Myocyte (in vitro differentiated cells): ENCODE results near the gene TFEB. TPM values are rescaled to one million over a fixed set of nuclear protein-coding genes. Genes with fewer than 3 reads are reported as not detected.
A peak's percentile ranks its signal among the peaks of the same experiment; 100 is the strongest.

ENCODE experiments used
- DNase-seq: peaks from one replicate; pipeline ENCODE4 v3.0.0-alpha.2; 2012; ENCODE audit warnings: low read depth
- total RNA-seq: library from RNA; depleted of rRNA; stranded (reverse); fragments of >200 nt; gene quantifications from 2 replicates; pipeline ENCODE4 v1.2.3, GENCODE V29; 2014

The TFEB gene
- total RNA-seq, 1 donor from 2014 or later: 10.6 TPM

DNA sequence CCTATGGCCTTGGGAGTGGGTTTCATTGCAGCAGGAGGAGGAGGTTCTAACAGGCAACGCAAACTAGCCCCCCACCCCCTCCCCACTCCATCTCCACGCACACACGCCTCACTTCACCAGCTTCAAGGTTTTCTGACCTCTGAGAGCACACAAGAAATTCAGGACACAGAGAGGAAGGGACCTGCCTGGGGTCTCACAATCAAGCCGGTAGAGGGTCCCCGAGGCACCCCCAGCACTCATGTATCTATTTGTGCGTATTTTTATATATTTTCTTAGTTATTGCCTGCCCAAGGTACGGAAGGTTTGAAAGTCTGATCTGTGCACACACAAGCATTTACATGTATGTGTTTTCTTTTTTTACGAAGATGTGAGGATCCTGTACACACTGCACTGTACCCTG is 80.2 kb downstream of the TFEB start:
- DNase-seq: no peak

DNA sequence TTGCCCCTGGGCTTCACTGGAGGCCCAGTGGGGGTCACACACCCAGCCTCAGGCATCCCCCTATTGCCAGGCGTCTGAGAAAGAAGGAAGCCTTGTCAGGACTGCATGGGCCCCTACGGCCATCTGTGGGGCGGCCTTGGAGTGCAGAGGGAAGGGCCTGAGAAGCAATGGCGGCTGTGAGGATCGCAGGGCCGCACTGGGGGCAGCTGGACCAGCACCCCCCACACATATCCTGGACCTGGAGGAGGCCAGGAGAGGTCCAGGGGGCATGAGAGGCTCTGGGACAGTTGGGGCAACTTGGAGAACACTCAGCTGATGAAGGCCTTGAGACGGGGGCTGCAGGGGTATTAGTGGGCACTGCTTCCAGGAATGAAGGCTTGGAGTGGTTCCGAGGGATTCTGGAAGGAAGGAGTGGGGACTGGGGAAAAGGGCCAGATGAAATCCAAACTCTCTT is 80.7 kb downstream of the TFEB start:
- no peak for DNase-seq

DNA sequence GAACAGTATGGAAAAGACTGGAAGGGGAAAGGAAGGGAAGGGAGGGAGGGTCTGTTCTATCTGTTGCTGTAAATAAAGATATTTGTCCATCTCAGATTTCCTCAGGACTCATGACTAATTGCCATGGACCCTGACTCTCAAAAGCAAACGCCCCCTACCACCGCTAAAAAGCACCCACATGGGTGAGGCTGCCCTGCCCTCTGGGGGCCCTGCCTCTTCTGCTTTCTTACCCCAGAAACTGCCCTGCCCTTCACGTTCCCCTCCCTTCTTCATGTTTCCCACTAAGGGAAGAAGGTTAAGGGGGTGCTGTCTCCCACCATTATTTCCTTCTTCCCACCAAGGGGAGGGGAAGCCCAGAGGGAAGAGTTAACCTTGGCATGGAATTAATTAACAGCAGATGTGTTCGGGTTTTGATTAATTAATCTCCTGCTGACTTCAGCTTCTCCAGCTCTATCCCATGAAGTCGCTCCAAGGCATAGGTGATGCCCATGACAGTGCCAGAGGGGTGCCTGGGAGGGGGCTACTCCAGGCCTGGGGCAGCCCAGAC is 81.2 kb downstream of the TFEB start:
- DNase-seq: no peak

DNA sequence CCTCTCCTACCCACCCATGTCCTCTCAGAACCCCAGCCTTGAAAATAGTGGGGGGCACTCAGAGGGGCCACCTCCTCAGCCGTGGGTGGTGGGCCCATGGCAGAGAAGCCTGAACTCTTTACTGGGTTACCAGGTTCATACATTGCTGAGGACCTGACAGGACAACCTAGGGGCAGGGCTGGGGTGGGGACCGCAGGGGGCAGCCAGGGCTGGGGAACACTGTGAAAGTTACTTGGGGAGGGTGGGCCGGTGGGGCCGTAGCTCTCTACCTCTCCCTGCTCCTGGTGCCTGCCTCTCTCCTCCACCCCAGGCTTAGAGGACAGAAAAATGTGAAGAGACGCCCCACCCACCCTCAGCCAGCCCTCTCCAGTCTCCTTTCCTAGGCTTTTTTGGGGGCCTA is 81.7 kb downstream of the TFEB start:
- no peak for DNase-seq

DNA sequence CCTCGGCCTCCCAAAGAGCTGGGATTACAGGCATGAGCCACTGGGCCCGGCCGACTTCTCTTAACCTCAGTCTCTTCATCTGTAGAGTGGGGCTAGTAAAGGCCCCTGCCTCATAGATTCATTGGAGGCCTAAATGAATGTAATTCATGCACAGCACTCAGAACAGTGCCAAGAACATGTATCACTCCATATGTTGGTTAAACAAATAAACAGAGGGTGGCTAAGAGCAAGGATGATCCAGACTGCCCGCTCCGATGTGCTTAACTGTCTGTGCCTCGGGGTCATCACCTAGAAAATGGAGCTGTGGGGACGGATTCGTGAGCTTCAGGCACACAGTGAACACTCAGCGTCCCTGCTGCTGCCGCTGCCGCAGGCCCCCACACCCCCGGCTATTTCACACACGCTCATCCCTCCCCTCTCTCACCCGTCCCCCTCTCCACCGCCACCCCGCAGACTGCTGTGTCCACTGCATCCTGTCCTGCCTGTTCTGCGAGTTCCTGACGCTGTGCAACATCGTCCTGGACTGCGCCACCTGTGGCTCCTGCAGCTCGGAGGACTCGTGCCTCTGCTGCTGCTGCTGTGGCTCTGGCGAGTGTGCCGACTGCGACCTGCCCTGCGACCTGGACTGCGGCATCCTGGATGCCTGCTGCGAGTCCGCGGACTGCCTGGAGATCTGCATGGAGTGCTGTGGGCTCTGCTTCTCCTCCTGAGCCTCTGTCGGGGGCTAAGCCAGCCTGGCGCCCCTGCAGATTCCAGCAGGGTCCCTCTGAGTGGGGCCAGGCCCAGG is 82.3 kb downstream of the TFEB start:
- no peak for DNase-seq

DNA sequence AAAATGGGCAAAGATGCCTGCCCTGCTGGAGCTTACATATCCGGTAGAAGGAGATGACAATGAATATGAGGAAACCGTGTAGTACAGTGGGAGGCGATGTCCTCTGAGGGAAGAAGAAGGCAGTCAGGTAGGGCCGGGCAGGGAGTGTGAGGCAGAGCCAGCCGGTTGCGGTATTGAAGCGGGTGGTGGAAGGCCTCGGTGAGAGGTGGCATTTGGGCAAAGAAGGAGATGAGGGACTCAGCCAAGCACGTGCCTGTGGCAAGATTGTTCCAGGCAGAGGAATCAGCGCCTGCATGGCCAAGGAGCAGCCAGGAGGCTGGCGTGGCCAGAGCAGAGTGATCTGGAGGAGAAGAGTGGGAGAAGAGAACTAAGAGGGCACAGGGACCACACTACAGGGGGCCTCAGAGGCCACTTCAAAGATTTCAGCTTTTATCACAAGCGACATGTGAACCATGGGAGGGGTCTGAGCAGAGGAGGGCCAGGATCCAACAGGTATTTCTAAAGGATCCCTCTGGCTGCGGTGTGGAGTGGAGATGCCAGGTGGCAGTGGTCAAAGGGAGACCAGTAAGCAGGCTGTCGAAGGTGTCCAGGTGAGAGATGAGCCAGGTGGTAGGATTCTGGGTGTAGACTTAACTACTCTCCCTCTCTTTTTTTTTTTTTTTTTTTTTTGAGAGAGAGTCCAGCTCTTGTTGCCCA is 83.3 kb downstream of the TFEB start:
- no peak for DNase-seq

DNA sequence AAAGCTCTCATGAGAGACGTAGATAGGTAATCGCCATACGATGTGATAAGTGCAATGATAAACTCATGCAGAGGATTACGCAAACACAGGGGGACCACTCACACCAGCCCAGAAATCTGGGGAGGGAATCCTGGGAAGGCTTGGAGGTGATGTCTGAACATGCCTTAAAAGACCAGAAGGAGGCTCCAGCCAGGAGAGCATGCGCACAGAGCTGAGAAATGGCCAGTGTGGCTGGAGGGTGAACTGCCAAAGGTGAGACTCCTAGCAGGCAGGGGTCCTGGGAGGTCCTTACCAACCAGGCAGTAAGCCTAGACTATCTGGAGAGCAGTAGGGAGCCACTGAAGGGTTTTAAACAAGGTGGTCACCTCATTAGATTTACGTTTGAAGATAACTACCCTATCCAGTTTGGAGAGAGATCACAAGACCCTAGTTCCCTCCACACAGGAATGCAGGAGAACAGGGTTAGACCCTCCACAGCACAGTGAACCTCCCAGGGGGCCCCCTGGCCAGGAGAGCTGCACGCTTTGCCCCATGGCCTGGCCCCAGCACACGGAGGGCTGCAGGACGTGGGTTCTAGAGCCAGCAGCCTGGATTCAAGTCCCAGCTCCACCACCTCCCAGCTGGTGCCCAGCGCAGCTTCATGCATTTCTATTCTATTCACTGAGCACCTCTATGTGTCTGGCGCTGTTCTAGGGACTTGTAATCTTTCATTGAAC is 84.0 kb downstream of the TFEB start:
- no peak for DNase-seq

DNA sequence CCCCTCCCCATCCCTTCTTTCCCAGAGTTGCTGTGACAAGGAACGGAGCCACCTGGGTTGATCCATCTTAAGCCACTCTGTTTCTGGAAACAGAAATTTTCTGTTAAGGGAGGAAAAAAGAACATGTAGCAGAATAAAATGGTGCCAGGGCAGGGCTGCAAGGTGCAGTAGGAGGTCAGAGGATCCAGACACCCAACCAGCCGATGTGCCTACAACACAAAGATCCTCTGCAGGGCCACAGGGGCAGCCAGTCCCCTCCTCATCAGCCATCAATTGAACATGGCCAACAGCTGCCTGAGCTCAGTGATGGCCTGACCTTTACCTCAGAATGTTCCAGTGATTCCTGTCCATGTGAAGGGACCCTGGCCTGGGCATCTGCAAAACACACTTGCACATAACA is 85.3 kb downstream of the TFEB start:
- no peak for DNase-seq

DNA sequence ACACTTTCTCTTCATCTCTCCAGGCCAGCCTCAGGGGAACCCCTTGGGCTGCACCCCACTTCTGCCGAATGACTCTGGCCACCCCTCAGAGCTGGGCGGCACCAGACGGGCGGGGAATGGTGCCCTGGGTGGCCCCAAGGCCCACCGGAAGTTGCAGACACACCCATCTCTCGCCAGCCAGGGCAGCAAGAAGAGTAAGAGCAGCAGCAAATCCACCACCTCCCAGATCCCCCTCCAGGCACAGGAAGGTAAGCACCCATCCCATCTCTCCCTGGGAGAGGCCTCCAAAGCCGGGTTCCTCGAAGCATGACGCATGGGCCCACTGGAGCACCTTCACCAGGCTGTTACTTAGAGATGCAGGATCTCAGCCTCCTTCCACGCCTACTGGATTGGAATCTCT is 85.8 kb downstream of the TFEB start:
- DNase-seq: no peak

DNA sequence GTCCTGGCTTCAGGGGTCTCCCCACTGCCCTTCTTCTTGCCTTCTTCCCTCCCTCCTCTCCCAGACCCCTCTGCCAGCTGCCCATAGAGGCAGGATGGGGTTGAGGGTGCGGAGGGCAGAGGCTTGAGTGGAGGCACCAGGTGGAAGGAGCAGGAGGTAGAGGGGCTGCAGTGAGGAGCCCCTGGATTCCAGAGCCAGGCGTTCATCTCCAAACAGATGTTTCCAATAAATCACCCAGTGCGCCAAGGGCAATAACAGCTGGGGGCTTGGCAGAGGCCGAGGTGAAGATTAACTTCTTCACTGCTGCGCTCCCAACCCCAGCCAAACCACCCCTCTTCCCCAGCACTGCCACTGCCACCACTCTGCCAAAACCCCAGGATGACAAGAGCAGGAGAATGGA is 86.5 kb downstream of the TFEB start:
- peak; percentile 58 for DNase-seq

DNA sequence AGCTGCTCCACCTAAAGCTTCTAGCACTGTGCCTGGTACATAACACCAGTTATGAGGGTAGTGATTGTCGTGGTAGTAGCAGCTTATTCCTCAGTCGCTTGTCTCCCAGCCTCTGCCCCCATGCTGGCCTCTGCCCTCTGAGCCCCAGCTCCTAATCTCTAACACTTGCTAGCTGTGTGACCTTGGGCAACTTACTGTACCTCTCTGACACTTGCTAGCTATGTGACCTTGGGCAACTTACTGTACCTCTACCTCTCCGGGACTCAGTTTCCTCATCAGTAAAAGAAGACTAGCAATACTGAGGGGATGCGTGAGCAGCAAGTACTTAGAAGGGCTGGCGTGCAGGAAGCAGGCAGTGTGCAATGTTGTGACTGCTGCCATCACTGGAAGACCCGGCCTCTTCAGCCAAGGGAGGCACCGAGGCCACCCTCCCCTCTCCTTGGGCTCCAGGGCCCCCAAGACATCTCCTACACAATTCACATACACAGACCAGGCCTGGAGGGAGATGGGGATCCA is 87.3 kb downstream of the TFEB start:
- DNase-seq: no peak

DNA sequence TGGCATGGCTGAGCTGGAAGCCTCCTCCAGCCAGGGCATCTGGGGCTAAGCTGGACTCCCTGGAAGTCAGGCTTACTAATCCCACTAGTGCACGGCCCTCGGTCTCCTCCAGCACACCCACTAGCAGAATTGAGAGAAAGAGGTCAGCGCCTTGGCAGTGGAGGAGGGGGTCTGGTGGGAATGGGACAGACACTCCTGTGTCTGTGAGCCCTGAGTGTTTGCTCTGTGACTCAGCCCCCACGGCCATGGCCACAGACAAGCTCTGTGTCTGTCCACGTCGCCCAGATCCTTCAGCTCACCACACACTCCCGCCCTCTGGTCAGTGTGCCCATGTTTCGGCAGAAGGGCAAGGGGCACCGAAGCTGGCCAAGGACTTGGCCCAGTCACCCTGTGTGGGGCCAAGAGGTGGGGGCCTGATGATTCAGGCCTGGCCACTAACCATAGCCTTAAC is 88.3 kb downstream of the TFEB start:
- peak; percentile 71 for DNase-seq

DNA sequence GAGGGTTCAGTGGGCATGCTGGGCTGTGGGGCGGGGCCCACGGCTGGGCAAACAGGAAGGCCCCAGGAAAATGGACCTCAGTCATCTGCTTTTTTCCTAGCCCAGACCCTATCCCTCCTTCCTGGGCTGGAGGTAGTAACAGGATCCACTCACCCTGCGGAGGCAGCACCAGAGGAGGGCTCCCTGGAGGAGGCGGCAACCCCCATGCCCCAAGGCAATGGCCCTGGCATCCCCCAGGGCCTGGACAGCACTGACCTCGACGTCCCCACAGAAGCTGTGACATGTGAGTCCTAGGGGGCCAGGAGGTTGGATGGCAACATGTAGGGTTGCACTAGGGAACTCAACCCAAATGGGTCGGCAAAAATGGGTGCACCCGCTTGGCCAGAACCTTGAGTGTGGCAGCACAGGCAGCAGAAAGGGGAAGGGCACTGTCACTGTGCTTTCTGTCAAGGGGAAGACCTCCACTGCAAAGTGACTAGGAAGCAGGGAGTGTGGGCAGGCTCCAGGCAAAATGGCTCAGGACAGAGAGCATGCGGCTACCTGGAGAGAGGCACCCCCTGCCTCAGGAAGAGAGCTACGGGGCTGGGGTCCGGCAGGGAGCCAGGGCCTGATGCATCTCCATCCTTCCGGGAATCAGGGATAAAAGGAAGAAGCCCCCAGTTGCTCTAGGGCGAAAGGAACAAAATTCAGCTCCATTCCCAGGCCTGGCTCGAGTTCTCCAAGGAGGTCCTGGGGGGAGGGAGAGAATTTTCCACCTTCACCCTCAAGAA is 89.2 kb downstream of the TFEB start:
- no peak for DNase-seq

DNA sequence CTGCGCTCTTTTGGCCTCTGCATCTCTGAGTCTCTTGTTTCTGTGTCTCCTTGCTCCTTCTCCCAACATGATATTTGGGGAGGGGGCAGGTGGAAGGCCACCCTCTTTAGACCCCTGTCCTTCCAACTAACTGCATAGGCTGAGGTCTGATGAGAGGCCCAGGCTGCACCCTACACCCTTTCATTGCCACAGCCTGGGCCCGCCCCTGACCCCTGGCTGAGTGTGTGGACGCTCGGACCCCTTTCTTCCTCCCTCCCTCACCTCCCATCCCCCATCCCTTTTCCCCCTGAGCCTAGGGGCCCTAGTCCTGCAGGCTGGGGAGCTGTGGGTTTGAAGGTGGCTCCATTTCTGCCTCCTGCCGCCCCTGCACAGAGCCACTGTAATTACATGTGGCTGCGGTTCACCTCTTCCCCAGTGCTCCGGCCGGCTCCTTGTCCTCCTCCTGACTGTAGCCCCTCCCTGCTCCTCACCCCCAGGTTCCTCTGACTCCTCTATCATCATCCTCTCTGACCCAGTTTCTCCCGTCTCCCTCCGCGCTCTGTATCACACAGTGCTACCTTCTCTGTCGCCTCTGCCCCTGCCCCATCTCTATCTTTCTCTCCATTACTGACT is 90.3 kb downstream of the TFEB start:
- no peak for DNase-seq

DNA sequence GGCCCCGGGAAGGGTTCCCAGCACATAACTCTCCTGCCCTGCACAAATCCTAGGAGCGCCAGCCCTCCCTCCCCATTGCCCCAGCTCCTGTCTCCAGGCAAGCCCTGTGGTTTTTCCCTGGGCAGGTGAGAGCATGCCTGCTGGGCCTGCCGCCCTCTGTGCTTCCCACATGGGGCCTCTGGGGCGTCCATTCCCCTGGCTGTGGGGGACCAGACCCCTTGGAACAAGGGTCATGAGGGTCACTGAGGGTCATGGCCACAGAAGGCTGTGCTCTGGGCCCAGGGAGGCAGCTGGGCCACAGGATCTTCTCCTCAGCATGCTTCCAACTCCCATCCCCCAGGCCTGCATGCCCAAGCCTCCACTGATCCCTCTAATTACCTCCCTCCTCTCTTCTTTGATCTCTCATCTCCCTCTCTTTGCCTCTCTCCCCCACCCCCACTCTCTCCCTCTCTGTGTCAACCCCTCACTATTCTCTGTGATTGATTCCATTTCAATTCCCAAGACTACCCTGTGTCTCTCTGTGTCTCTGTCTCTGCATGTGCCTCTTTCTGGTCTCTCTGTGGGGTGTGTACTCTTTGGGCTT is 91.0 kb downstream of the TFEB start:
- peak; percentile 48 for DNase-seq

DNA sequence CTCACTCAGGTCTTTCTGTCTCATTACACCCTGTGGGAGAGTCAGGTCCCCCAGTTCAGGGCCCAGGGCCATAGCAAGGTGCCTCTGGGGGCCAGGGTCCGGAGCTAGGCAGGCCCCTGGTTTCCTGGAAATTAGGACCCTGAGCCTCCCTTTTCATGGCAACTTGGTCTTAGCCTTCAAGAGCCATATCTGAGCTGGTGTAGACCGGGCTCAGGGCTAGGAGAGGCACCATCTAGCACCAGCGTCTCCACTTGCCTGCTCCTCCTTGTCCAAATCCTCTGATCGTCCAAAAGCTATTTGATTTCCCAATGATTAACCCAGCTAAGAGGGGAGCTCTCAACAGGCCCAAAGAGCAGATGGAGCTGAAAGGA is 91.5 kb downstream of the TFEB start:
- no peak for DNase-seq

DNA sequence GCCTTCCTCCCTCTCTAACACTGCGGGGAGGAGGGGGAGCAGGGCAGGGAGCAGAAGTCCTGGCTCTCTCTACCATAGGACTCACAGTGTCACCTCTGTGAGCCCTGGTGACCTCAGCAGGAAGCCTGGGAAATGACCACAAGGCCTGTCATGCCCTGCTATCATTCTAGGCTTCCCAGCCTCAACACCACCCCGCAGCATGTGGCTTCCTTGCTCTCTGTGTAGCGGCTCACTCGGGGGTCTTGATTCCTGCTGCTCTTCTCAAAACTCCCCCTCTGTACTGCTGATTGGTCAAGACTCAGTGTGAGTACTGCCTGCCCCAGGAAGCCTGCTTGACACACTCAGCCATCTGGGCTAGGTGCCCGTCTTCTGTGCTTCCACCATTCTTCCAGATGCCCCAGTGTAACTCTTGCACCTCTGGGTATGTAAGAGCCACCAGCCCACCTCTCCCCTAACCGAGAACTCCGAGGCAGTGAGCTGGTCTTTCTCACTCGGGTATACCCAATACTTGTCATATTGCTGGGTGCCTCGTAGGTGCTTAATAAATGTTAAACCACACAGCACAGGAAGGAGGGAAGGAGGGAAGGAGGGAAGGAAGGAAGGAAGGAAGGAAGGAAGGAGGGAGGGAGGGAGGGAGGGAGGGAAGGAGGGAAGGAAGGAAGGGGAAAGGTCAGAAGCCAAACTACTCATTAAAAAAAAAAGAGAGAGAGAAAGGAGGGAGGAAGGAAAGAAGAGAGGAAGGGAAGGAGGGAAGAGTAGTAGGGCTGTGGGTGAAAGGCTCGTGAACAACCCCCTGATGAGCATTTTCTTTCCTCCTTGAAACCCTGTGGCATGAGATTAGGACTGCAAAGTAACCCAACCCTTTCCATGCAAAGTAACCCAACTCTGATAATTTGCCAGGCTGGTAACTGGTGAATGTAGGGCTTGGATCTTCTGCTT is 92.2 kb downstream of the TFEB start:
- DNase-seq: no peak

DNA sequence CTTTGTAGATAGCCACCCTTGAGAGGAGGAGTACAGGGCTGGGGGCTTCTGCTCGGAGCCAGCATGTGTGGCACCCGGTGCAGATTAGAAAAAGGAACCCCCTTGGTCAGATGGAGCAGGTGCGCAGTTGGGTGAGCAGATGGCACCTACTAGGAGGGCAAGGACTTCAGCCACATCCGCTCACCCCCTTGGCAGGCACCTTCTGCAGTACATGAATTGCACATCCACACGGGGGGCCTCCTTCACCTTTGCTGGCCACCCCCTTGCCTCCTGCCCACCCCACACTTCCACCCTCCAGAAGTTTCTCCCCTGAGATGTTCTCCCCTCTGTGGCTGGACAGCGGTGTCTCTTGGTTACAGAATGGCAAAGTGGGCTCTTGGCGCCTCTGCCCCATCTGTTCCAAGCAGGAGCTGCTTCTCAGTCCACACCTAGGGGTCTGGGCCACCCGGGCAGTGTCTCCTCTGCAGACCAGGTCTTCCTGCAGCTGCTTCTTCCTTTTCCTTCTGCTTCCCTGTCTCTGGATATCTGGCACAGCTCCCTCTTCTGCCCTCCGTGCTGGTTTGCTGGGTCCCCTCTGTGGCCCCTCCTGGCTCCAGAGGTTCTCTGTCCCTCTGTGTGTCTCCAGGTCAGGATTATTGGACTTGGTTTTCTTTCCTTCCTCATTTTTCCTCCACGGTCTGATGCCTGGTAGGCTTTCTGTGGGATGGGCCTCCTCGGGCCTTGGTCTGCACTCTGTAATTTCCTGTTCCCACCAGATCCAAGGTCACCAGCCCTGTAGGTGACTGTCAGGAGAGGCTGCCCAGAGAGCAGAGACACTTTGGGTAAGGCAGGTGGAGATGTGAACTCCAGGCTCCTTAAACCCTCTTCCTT is 93.1 kb downstream of the TFEB start:
- no peak for DNase-seq
